Neural cell (in vitro differentiated cells): Measurements from ENCODE around the gene BLVRA. TPM values are rescaled to one million over a fixed set of nuclear protein-coding genes. Genes with fewer than 3 reads are reported as not detected.

Source experiments
- H2AFZ ChIP-seq: fragments of 200-600, 300-800 bp; sonication (generic), shearing (Covaris generic); 2 replicates; pipeline ENCODE4 v1.6.0; 2014; ENCODE audit warnings: low read depth, mild to moderate bottlenecking, antibody characterized with exemption, low read length, moderate library complexity
- H3F3A ChIP-seq: fragments of 200-600 bp; shearing (Covaris generic); 2 replicates; pipeline ENCODE4 v1.6.1; 2016; ENCODE audit warnings: mild to moderate bottlenecking, moderate library complexity, mixed read lengths, antibody characterized with exemption, low read length; ENCODE audit not compliant: insufficient read depth, poor library complexity, severe bottlenecking
- H3K27ac ChIP-seq: fragments of 200-600, 300-800 bp; sonication (generic), shearing (Covaris generic); 2 replicates; pipeline ENCODE4 v1.5.1; 2014; ENCODE audit warnings: mild to moderate bottlenecking, low read length, moderate library complexity
- H3K27me3 ChIP-seq: fragments of 300-800, 200-600 bp; sonication (generic), shearing (Covaris generic); 2 replicates; pipeline ENCODE4 v1.6.0; 2014; ENCODE audit warnings: mild to moderate bottlenecking, low read depth, low read length, moderate library complexity; ENCODE audit not compliant: insufficient read depth
- H3K36me3 ChIP-seq: fragments of 300-800, 200-600 bp; sonication (generic), shearing (Covaris generic); 2 replicates; pipeline ENCODE4 v1.5.1; 2014; ENCODE audit warnings: mild to moderate bottlenecking, antibody characterized with exemption, low read length, moderate library complexity; ENCODE audit not compliant: insufficient read depth
- H3K4me2 ChIP-seq: fragments of 300-800, 200-600 bp; sonication (generic), shearing (Covaris generic); 2 replicates; pipeline ENCODE4 v1.6.0; 2014; ENCODE audit warnings: mild to moderate bottlenecking, low read length
- H3K4me3 ChIP-seq: fragments of 300-800, 200-600 bp; sonication (generic), shearing (Covaris generic); 2 replicates; pipeline ENCODE4 v1.5.1; 2014; ENCODE audit warnings: mild to moderate bottlenecking, low read length, moderate library complexity
- H3K79me2 ChIP-seq: fragments of 200-600 bp; shearing (Covaris generic); replicated peaks from 2 replicates; pipeline ENCODE4 v1.6.0; 2014; ENCODE audit warnings: mild to moderate bottlenecking, low read length, moderate library complexity; ENCODE audit not compliant: insufficient read depth
- H3K9ac ChIP-seq: fragments of 300-800, 200-600 bp; sonication (generic), shearing (Covaris generic); 2 replicates; pipeline ENCODE4 v1.6.1; 2016; ENCODE audit warnings: mild to moderate bottlenecking, low read length, mixed read lengths
- H3K9me2 ChIP-seq: fragments of 200-600 bp; shearing (Covaris generic); 2 replicates; pipeline ENCODE4 v1.6.1; 2016; ENCODE audit warnings: mild to moderate bottlenecking, low read length, mixed read lengths; ENCODE audit not compliant: insufficient read depth
- H3K9me3 ChIP-seq: fragments of 200-600, 300-800 bp; sonication (generic), shearing (Covaris generic); 2 replicates; pipeline ENCODE4 v1.6.1; 2016; ENCODE audit warnings: mild to moderate bottlenecking, mixed run types, low read length, moderate library complexity, mixed read lengths
- H4K20me1 ChIP-seq: fragments of 200-600 bp; shearing (Covaris generic); 2 replicates; pipeline ENCODE4 v1.6.1; 2016; ENCODE audit warnings: mild to moderate bottlenecking, mixed run types; ENCODE audit not compliant: insufficient read depth
- CTCF ChIP-seq: fragments of 450-650 bp; IDR thresholded peaks from 2 replicates; pipeline ENCODE4 v1.5.1; 2014; ENCODE audit warnings: antibody characterized with exemption, mild to moderate bottlenecking, moderate library complexity; ENCODE audit not compliant: poor library complexity, severe bottlenecking
- EP300 ChIP-seq: fragments of 450-650 bp; conservative IDR thresholded peaks from 2 replicates; pipeline ENCODE4 v1.6.1; 2014; ENCODE audit warnings: antibody characterized with exemption, mild to moderate bottlenecking, moderate library complexity; ENCODE audit not compliant: poor library complexity, severe bottlenecking
- EZH2 ChIP-seq: fragments of 200-600, 300-800 bp; shearing (Covaris generic), sonication (generic); IDR thresholded peaks from 2 replicates; pipeline ENCODE4 v1.6.1; 2014; ENCODE audit warnings: antibody characterized with exemption, low read length, borderline replicate concordance, mild to moderate bottlenecking; ENCODE audit not compliant: insufficient read depth, poor library complexity, severe bottlenecking
- MXI1 ChIP-seq: fragments of 450-650 bp; conservative IDR thresholded peaks from 2 replicates; pipeline ENCODE4 v1.6.1; 2014; ENCODE audit warnings: antibody characterized with exemption, mild to moderate bottlenecking; ENCODE audit not compliant: poor library complexity, severe bottlenecking
- POLR2AphosphoS5 ChIP-seq: IDR thresholded peaks from 2 replicates; pipeline ENCODE4 v1.6.1; 2012
- RAD21 ChIP-seq: fragments of 450-650 bp; conservative IDR thresholded peaks from 2 replicates; pipeline ENCODE4 v1.6.1; 2014; ENCODE audit warnings: antibody characterized with exemption, mild to moderate bottlenecking, moderate library complexity
- SMC3 ChIP-seq: fragments of 450-650 bp; conservative IDR thresholded peaks from 2 replicates; pipeline ENCODE4 v1.6.1; 2014; ENCODE audit warnings: antibody characterized with exemption, mild to moderate bottlenecking, moderate library complexity; ENCODE audit not compliant: poor library complexity
- TAF1 ChIP-seq: IDR thresholded peaks from 2 replicates; pipeline ENCODE4 v1.6.1; 2012; ENCODE audit warnings: low read depth
- polyA plus RNA-seq: library from polyadenylated mRNA; depleted of rRNA; stranded (reverse); fragments of >200 nt; gene quantifications from 2 replicates; pipeline ENCODE4 v1.2.3, GENCODE V29; 2014
- TF ChIP-seq, protein P1 (sequence below): IDR thresholded peaks from 2 replicates; pipeline ENCODE4 v1.6.1; 2012; ENCODE audit warnings: borderline replicate concordance

The BLVRA gene
- polyA plus RNA-seq, 1 donor from 2014 or later, result 12.4 TPM

DNA sequence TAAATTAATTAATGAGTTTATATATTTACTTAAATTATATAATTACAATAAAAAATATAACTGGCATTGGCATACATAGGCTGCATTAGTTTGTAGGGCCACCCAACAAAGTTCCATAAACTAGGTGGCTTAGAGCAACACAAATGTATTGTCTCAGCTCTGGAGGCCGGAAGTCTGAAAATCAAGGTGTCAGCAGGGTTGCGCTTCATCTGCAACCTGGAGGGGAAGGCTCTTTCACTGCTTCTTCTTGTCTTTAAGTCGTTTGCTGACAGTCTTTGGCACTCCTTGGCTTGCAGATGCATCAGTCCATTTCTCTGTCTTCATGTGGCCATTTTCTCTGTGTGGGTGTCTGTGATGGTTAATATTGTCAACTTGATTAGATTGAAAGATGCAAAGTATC, 6.1 kb upstream of the BLVRA start:
- no peak overlapping the region for H3K9ac ChIP-seq
- no peaks in the 10 kb centered on the region for H3K9me3 ChIP-seq
- H3F3A ChIP-seq, result no peaks in the 10 kb centered on the region
- no peaks in the 10 kb centered on the region for H3K27me3 ChIP-seq
- no peaks in the 10 kb centered on the region for H3K36me3 ChIP-seq
- no peaks in the 10 kb centered on the region for H3K9me2 ChIP-seq
- no peak for TF ChIP-seq RAD21
- no peak for TF ChIP-seq MXI1
- no peak for TF ChIP-seq POLR2AphosphoS5
- TF ChIP-seq EZH2, result no peak
- TF ChIP-seq CTCF, result no peak
- no peak for TF ChIP-seq TAF1
- TF ChIP-seq, protein P1, sequence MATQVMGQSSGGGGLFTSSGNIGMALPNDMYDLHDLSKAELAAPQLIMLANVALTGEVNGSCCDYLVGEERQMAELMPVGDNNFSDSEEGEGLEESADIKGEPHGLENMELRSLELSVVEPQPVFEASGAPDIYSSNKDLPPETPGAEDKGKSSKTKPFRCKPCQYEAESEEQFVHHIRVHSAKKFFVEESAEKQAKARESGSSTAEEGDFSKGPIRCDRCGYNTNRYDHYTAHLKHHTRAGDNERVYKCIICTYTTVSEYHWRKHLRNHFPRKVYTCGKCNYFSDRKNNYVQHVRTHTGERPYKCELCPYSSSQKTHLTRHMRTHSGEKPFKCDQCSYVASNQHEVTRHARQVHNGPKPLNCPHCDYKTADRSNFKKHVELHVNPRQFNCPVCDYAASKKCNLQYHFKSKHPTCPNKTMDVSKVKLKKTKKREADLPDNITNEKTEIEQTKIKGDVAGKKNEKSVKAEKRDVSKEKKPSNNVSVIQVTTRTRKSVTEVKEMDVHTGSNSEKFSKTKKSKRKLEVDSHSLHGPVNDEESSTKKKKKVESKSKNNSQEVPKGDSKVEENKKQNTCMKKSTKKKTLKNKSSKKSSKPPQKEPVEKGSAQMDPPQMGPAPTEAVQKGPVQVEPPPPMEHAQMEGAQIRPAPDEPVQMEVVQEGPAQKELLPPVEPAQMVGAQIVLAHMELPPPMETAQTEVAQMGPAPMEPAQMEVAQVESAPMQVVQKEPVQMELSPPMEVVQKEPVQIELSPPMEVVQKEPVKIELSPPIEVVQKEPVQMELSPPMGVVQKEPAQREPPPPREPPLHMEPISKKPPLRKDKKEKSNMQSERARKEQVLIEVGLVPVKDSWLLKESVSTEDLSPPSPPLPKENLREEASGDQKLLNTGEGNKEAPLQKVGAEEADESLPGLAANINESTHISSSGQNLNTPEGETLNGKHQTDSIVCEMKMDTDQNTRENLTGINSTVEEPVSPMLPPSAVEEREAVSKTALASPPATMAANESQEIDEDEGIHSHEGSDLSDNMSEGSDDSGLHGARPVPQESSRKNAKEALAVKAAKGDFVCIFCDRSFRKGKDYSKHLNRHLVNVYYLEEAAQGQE, result no peak
- TF ChIP-seq SMC3, result no peak
- TF ChIP-seq EP300, result no peak
- no peak overlapping the region for H3K4me2 ChIP-seq
- no peak overlapping the region for H2AFZ ChIP-seq
- H4K20me1 ChIP-seq, result no peaks in the 10 kb centered on the region
- H3K27ac ChIP-seq, result no peak overlapping the region
- no peak overlapping the region for H3K4me3 ChIP-seq
- H3K79me2 ChIP-seq, result no peaks in the 10 kb centered on the region

- no peak overlapping the region for H3K27ac ChIP-seq
- H3F3A ChIP-seq, result no peaks in the 10 kb centered on the region
- H3K79me2 ChIP-seq, result no peaks in the 10 kb centered on the region
- no peaks in the 10 kb centered on the region for H3K9me3 ChIP-seq
- H3K27me3 ChIP-seq, result no peaks in the 10 kb centered on the region
- no peak overlapping the region for H3K9ac ChIP-seq
- H3K9me2 ChIP-seq, result no peaks in the 10 kb centered on the region
- TF ChIP-seq SMC3, result no peak
- TF ChIP-seq EP300, result no peak
- no peak for TF ChIP-seq TAF1
- TF ChIP-seq RAD21, result no peak
- TF ChIP-seq, protein P1, result no peak
- TF ChIP-seq POLR2AphosphoS5, result no peak
- no peak for TF ChIP-seq MXI1
- no peak for TF ChIP-seq EZH2
- TF ChIP-seq CTCF, result no peak
- no peaks in the 10 kb centered on the region for H4K20me1 ChIP-seq
- H3K36me3 ChIP-seq, result no peaks in the 10 kb centered on the region
- H3K4me2 ChIP-seq, result no peak overlapping the region
- H3K4me3 ChIP-seq, result no peak overlapping the region
- no peak overlapping the region for H2AFZ ChIP-seq
Measured at GRCh38 chr7:43753271-43753810, 5.1 kb upstream of the BLVRA start.
